HepG2 (cell line): ENCODE data around the gene CUL4A. TPM values are rescaled to one million over a fixed set of nuclear protein-coding genes. Genes with fewer than 3 reads are reported as not detected.

ENCODE experiments used
- CEBPZ ChIP-seq: IDR thresholded peaks from 2 replicates; pipeline ENCODE4 v1.6.1; 2012; ENCODE audit warnings: low read length, improper control_type of control experiment
- CENPBD1 ChIP-seq: sonication (generic); formaldehyde crosslinking; IDR thresholded peaks from 2 replicates; pipeline ENCODE4 v1.8.0; 2022; ENCODE audit warnings: missing genetic modification reagents, low read depth, mild to moderate bottlenecking, borderline replicate concordance
- CREM ChIP-seq, 2 experiments: sonication (generic) in 1 of 2; formaldehyde crosslinking in 1 of 2; IDR thresholded peaks; 2 replicates each; pipeline versions ENCODE4 v1.4.0 to v1.6.1; 2016 to 2020; ENCODE audit warnings: antibody characterized with exemption in 1 of 2, mild to moderate bottlenecking in 1 of 2, missing genetic modification reagents in 1 of 2
- FOXA3 ChIP-seq: IDR thresholded peaks from 2 replicates; pipeline ENCODE4 v1.6.1; 2016; ENCODE audit warnings: missing genetic modification reagents, missing compliant biosample characterization
- GFI1 ChIP-seq: sonication (generic); formaldehyde crosslinking; IDR thresholded peaks from 2 replicates; pipeline ENCODE4 v1.5.0; 2020; ENCODE audit warnings: missing genetic modification reagents, mild to moderate bottlenecking, borderline replicate concordance
- GLI4 ChIP-seq: sonication (generic); formaldehyde crosslinking; IDR thresholded peaks from 2 replicates; pipeline ENCODE4 v1.5.1; 2020; ENCODE audit warnings: missing genetic modification reagents, mild to moderate bottlenecking, moderate library complexity, borderline replicate concordance
- IRF2 ChIP-seq: IDR thresholded peaks from 2 replicates; pipeline ENCODE4 v1.6.1; 2018; ENCODE audit warnings: missing genetic modification reagents, missing compliant biosample characterization
- KLF9 ChIP-seq: IDR thresholded peaks from 2 replicates; pipeline ENCODE4 v1.6.1; 2016; ENCODE audit warnings: low read depth
- NCOR1 ChIP-seq: fragments of 200-600 bp; sonication (generic); IDR thresholded peaks from 2 replicates; pipeline ENCODE4 v1.7.0; 2017; ENCODE audit warnings: antibody characterized with exemption, low read length, borderline replicate concordance
- NFAT5 ChIP-seq: sonication (generic); formaldehyde crosslinking; IDR thresholded peaks from 2 replicates; pipeline ENCODE4 v1.4.0; 2020; ENCODE audit warnings: missing genetic modification reagents
- NFRKB ChIP-seq: fragments of 450-650 bp; IDR thresholded peaks from 2 replicates; pipeline ENCODE4 v1.6.1; 2017
- PCBP2 ChIP-seq: fragments of 200-400 bp; formaldehyde crosslinking; optimal IDR thresholded peaks from 2 replicates; pipeline ENCODE3; 2018; ENCODE audit warnings: low read length, low read depth; ENCODE audit not compliant: poor library complexity, severe bottlenecking
- POLR2AphosphoS5 ChIP-seq: IDR thresholded peaks from 2 replicates; pipeline ENCODE4 v1.6.1; 2012; ENCODE audit warnings: low read depth, low read length
- SAP130 ChIP-seq: IDR thresholded peaks from 2 replicates; pipeline ENCODE4 v1.6.1; 2016; ENCODE audit warnings: low read depth
- TEF ChIP-seq: sonication (generic); formaldehyde crosslinking; IDR thresholded peaks from 2 replicates; pipeline ENCODE4 v1.5.0; 2020; ENCODE audit warnings: missing genetic modification reagents
- TP53 ChIP-seq: sonication (generic); formaldehyde crosslinking; conservative IDR thresholded peaks from 2 replicates; pipeline ENCODE4 v1.4.0; 2020; ENCODE audit warnings: missing genetic modification reagents
- ZBTB33 ChIP-seq: sonication (generic); formaldehyde crosslinking; IDR thresholded peaks from 2 replicates; pipeline ENCODE4 v1.4.0; 2020; ENCODE audit warnings: missing genetic modification reagents
- ZNF317 ChIP-seq: sonication (generic); formaldehyde crosslinking; IDR thresholded peaks from 2 replicates; pipeline ENCODE4 v1.5.0; 2020; ENCODE audit warnings: mild to moderate bottlenecking, missing genetic modification reagents
- ZNF331 ChIP-seq: sonication (generic); formaldehyde crosslinking; IDR thresholded peaks from 2 replicates; pipeline ENCODE4 v1.4.0; 2020; ENCODE audit warnings: missing genetic modification reagents
- ZNF629 ChIP-seq: sonication (generic); formaldehyde crosslinking; conservative IDR thresholded peaks from 2 replicates; pipeline ENCODE4 v1.5.0; 2020; ENCODE audit warnings: missing genetic modification reagents
- polyA plus RNA-seq, 8 experiments: library from polyadenylated mRNA; depleted of rRNA in 3 of 8; stranded (reverse) in 7 of 8; unstranded in 1 of 8; fragments of >200 nt; fragmentation: Illumina TruSeq in 4 of 8; extraction: Trizol in 4 of 8; gene quantifications; 2 replicates each; pipeline versions ENCODE4 v1.2.1 to v1.2.3, GENCODE V29; 2011 to 2016; ENCODE audit warnings: low read depth in 4 of 8, missing spikeins in 1 of 8, mixed read lengths in 1 of 8; ENCODE audit not compliant: insufficient read depth in 1 of 8
- total RNA-seq, 5 experiments: library from RNA; depleted of rRNA; stranded (reverse); fragments of >200 nt; fragmentation: Illumina TruSeq; extraction: Trizol; gene quantifications; 2 replicates each; pipeline ENCODE4 v1.2.3, GENCODE V29; 2016; ENCODE audit warnings: low read depth in 1 of 5

The CUL4A gene
- total and polyA plus RNA-seq, 2 of the 13 experiments (the other 11 are each of a cell fraction or from before 2014, with no cell fraction given), result 51.2 to 75.3 TPM

GRCh38 chr13:113299951-113300350 is 90.5 kb downstream of the CUL4A start (continued):
- TF ChIP-seq ZNF317 (CRISPR knock-in tag) (0 out of 2 replicates have a peak, but pooled peaks have one; percentile 22), NFRKB (no peak), CENPBD1 (CRISPR knock-in tag) (no peak), ZBTB33 (CRISPR knock-in tag) (no peak), NFAT5 (no peak), POLR2AphosphoS5 (no peak), TEF (peak; percentile 50; the same call in 1 of the 2 replicates), TP53 (CRISPR knock-in tag) (no peak), KLF9 (CRISPR knock-in tag) (no peak), FOXA3 (peak; percentile 51), ZNF629 (no peak), GFI1 (CRISPR knock-in tag) (peak; percentile 60), SAP130 (CRISPR knock-in tag) (peak; percentile 96), ZNF331 (CRISPR knock-in tag) (peak; percentile 87), CREM (IDR thresholded peaks at IDR 0.05) (peak; percentile 56), CREM (CRISPR knock-in tag; IDR thresholded peaks at IDR 0.05) (no peak), GLI4 (CRISPR knock-in tag) (no peak), IRF2 (CRISPR knock-in tag) (peak; percentile 59; the same call in 1 of the 2 replicates), CEBPZ (no peak), PCBP2 (no peak), NCOR1 (peak; percentile 81; the same call in 1 of the 2 replicates)
